ENCODE data around the gene FANCF. TPM values are rescaled to one million over a fixed set of nuclear protein-coding genes. Genes with fewer than 3 reads are reported as not detected.

FANCF gene
- total RNA-seq, 3 donors from 2014 or later = 9.5 to 14.7 (median 12.9) TPM

GRCh38 chr11:22583963-22584492 is 41.6 kb downstream of the FANCF start:
- no peak overlapping the region for H3K4me3 ChIP-seq
- no peaks in the 10 kb centered on the region for H3K9me3 ChIP-seq
- ATAC-seq (no peak), DNase-seq (no peak)
- no peak for TF ChIP-seq CTCF (IDR thresholded peaks at IDR 0.05)
- no peaks in the 10 kb centered on the region for H3K4me1 ChIP-seq (ENCODE audit: low read depth)
- H3K36me3 ChIP-seq (ENCODE audit: low read depth) = no peaks in the 10 kb centered on the region
- intact Hi-C loops (cut with DNase I, micrococcal nuclease) = no loop called here

- DNase-seq (no peak), ATAC-seq (no peak)
- H3K4me3 ChIP-seq = no peak overlapping the region
- intact Hi-C loops (cut with DNase I, micrococcal nuclease) = no loop called here
- no peak for TF ChIP-seq CTCF (IDR thresholded peaks at IDR 0.05)
- H3K36me3 ChIP-seq (ENCODE audit: low read depth) = no peaks in the 10 kb centered on the region
- H3K9me3 ChIP-seq = no peaks in the 10 kb centered on the region
- no peaks in the 10 kb centered on the region for H3K4me1 ChIP-seq (ENCODE audit: low read depth)
Observed at GRCh38 chr11:22582151-22582410, 43.5 kb downstream of the FANCF start.

GRCh38 chr11:22581354-22582150 is 44.1 kb downstream of the FANCF start:
- no peak for ATAC-seq
- Histone ChIP-seq H3K36me3 (ENCODE audit: low read depth) (no peaks in the 10 kb centered on the region), H3K9me3 (no peaks in the 10 kb centered on the region), H3K4me3 (no peak overlapping the region), H3K4me1 (ENCODE audit: low read depth) (no peaks in the 10 kb centered on the region)
- no peak for TF ChIP-seq CTCF (IDR thresholded peaks at IDR 0.05)
- no peak for DNase-seq
- intact Hi-C loops (cut with DNase I, micrococcal nuclease) = no loop called here

- TF ChIP-seq CTCF (IDR thresholded peaks at IDR 0.05) = no peak
- Histone ChIP-seq H3K4me3 (no peak overlapping the region), H3K36me3 (ENCODE audit: low read depth) (no peaks in the 10 kb centered on the region), H3K9me3 (no peaks in the 10 kb centered on the region), H3K4me1 (ENCODE audit: low read depth) (no peaks in the 10 kb centered on the region)
- intact Hi-C loops (cut with DNase I, micrococcal nuclease) = no loop called here
- no peak for ATAC-seq
- DNase-seq = no peak
Observed at GRCh38 chr11:22577854-22578253, 47.8 kb downstream of the FANCF start.

Other genes starting within 250 kb of the FANCF start
- 1 to 10 TPM; 2.0 to 2.8 (median 2.5) TPM for gene GAS2, start 40.8 kb upstream of the FANCF start, total RNA-seq
- 10 to 100 TPM; 20.2 to 23.0 (median 22.0) TPM for gene SVIP, start 204.0 kb upstream of the FANCF start, total RNA-seq
- gene CCDC179, start 234.7 kb upstream of the FANCF start, total RNA-seq = not detected